HG03521 (cell line): ENCODE data around the gene ATG2A.
"Not testable (repeated sequence)": the region's sequence is repeated elsewhere in the genome, so short reads cannot be mapped to it uniquely, and the experiment has no call there.

Experiments used
- ATAC-seq: cut with Tn5 transposase; IDR thresholded peaks from one replicate; pipeline ENCODE4 v1.9.1; 2021; ENCODE audit warnings: mild to moderate bottlenecking, moderate library complexity; ENCODE audit not compliant: unreplicated experiment

The ATG2A gene

GRCh38 chr11:64858467-64859263 is 58.3 kb downstream of the ATG2A start:
- ATAC-seq = peak; percentile 12

- ATAC-seq = no peak
Observed at GRCh38 chr11:64857485-64857884, 59.5 kb downstream of the ATG2A start.

DNA sequence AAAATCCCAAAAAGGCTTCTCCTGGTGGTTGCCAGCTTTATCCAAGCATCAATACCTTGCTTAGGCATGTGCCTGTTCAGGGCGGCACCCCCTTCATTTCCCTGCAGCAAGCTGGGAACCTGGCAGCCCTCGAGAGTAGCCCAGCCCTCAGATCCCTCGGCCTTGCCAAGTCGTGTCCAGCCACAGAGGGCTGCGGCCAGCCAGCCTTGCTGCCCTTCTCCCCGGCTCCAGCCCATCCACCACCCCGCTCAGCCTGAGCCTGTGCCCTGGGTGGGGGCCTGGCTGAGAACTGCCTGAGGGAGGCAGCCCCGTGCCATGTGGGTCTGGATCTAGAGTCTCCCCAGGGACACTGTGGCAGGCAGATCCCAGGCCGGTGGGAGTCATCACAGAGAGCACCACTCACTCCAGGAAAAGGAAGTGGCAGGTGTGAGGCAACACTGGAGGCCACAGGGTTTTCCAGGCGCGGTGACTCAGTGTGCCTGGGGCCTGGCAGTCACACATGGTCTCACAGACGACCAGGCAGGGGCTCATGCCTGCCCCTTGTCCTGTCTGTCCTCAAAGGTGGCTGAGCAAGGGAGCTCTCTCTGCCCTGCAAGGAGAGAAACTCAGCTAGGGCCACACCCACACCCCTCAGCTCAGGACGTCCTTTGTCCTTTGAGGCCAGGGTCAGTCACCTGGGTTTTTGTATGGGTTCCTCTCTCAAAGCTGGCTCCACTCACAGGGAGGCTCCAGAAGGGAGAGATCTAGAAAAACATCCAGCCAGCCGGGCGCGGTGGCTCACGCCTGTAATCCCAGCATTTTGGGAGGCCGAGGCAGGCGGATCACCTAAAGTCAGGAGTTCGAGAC is 60.4 kb downstream of the ATG2A start:
- ATAC-seq = no peak

DNA sequence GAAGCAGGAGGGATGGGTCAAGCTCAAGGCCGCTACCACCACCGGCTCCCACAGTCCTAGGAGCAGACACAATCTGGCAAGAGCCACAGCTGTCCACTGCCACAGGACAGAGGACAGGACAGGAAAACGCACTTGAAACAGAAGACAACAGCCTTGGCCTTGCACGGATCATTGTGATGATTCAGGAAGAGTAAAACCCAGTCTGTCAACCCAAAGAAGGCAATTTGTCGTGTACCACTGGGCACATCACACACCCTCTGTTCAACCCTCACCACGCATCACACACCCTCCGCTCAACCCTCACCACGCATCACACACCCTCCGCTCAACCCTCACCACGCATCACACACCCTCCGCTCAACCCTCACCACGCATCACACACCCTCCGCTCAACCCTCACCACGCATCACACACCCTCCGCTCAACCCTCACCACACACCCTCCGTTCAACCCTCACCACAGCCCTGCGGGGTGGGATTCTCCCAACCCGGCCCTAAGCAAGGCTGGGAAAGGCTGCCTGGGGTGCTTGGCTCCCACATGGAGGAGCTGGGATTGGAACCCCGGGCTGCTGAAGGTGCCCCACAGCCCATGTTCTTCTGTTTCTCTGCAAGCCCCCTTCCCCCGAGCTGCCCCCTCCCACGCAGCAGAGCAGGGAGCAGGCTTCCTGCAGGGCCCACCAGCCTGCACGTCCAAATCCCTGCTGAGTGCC is 61.3 kb downstream of the ATG2A start:
- ATAC-seq = no peak

DNA sequence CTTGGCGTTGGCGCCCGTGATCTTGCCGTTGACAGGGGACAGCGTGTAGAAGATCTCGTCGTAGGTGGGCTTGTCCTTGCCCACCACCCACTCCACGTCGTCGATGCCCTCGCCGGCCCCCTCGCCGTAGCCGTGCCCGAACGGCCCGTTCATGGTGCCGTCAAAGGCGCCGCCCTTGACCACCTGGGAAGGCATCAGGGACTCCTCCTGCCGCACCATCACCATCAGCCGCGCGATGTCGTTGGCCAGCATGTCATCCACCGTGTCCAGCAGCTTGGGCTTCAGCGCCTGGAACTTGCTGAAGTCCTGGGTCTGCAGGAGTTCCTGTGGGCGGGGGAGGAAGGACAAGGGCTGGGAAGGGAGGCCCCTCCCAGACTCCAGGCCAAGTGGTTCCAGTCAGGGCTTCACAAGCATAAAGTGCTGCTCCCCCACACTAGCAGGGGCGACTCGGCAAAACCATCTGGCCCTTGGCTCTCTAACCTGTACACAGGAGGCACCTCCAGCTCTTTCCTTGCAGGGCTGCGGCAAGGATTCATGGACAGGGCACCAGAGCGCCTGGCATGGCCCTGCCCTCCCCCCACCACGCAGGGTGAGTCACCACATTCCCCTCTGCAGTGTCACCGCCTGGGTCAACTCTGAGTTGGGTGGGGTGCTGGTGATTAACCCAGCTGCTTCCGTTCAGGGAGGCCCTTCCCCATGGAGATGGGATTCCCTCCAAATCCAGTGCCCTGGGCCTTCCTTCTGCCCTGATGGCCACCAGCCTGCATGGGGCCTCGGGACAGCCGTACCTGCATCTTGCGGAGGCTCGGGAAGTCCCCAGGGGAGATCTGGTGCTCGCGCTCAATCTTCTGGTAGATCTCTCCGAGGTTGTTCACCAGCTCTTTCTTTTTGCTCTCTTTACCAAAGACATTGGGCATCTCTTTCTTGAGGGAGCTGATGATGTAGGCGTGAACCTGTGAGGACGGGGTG is 62.2 kb downstream of the ATG2A start:
- no peak for ATAC-seq

DNA sequence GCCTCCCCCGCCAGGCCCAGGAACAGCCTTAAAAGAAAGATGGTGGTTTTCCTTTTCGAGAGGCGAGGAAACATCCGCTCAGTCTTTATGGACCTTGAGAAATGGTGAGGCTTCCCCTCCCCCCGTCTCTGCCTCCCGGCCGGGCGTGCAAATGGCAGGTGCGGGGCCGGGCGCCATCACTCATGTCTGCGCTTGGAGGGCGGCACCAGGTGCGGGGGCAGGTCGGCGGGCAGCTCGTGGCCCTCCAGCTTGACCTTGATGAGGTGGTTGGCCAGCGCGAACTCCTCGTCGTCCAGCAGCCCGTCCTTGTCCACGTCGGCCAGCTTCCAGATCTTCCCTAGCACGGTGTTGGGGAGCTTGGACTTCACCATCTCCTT is 62.9 kb downstream of the ATG2A start:
- ATAC-seq = no peak

- no peak for ATAC-seq
Observed at GRCh38 chr11:64853709-64854108, 63.3 kb downstream of the ATG2A start.

- no peak for ATAC-seq
Observed at GRCh38 chr11:64852804-64853509, 64.1 kb downstream of the ATG2A start.

DNA sequence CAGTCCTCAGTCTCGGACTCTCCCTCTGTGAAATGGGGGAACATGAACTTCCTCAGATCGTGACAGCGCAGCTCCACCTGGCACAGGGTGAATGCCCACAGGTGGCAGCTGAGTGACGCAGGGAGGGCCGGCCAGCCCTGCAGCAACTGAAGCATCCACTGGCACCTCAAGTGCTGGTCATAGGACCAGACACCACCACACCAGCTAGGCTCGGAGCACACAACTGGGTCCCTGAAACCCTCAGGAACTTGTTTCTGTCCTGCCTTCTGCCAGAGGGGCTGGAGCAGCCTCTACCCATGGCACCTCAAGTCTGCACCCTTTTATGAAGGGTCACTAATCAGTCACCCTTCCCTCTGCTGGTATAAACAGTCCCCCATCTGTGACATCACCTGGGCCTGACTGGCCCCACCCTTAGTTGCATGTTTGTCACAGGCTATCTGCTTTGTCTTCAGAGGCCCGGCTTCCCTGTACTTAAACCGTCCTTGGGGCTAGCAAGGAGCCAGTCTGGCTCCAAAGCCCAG is 65.1 kb downstream of the ATG2A start:
- ATAC-seq = no peak

GRCh38 chr11:64850979-64851567 is 65.9 kb downstream of the ATG2A start:
- peak; percentile 61 for ATAC-seq

- no peak for ATAC-seq
Observed at GRCh38 chr11:64849598-64850356, 67.2 kb downstream of the ATG2A start.

GRCh38 chr11:64848826-64849597 is 68.0 kb downstream of the ATG2A start:
- ATAC-seq = no peak

DNA sequence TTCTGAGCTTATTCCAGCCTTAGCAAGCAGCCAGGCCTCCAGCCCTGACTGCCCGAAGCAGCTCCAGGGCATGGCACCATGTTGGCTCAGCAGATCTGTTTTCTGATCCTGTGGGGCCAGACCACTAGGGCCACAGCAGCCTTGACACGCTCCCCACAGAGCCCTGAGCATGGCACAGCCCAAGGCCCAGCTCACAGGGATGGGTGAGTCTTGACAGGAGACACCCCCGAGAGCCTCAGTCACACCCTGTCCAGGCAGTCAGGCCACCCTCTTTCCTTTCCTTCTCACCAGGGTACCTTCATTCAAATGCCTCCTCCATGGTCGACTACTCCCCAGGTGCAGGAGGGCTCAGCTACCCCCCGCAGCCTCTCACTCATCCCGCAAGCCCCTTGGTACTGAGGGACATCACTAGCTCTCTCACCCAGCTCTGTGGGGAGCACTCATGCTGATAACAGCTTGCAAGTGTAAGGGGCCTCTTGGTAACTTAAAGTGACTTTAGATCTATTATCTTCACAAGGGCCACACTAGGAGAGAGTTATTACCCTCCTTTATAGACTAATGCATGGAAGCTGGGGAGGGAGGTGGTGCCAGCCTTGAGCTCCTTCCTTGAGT is 68.7 kb downstream of the ATG2A start:
- ATAC-seq = no peak

DNA sequence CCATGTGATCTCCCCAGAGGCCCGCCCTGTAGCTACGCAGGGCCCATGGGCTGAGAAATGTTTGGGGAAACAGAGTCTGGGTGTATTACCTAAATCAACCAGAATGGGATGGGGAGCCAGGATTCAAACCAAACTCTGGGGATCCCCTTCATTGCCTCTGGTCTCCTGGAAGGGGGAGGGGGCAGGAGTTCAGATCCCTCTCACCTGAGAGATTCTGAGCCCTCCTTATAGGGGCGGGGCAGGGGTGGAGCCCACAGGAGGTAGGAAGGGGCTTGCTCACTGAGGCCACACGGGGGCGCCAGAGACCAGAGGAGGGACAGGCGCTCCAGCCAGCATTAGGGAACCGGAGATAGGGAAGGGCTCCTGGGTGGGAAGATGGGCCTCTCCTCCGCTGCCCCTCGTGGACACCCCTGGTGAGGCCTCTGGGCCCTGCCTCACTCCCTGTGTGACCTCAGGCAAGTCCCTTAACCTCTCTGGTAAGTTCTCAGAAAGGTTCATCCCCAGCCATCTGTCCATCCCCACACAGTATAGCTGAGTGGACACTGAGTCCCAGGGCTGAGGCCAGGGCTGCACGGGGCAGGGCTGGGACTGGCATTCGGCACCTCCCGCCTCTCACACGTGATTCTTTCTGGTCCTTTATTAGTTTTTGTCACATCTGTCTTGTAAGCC is 69.9 kb downstream of the ATG2A start:
- no peak for ATAC-seq

GRCh38 chr11:64845776-64846129 is 71.3 kb downstream of the ATG2A start:
- ATAC-seq = not testable (repeated sequence)

GRCh38 chr11:64845129-64845775 is 71.8 kb downstream of the ATG2A start:
- ATAC-seq = no peak
